Activated CD4-positive, CD25-positive, alpha-beta regulatory T cell treated with anti-CD3 and anti-CD28 coated beads, Interleukin-2, amount 50 U/mL, for 72 hours (primary cell): ENCODE results near the gene SLCO2A1.

Experiments
- DNase-seq: peaks from one replicate; pipeline ENCODE4 v3.0.0; 2021

The SLCO2A1 gene

GRCh38 chr3:134060561-134061385 lies 31.0 kb upstream of the SLCO2A1 start:
- DNase-seq, result no peak

DNA sequence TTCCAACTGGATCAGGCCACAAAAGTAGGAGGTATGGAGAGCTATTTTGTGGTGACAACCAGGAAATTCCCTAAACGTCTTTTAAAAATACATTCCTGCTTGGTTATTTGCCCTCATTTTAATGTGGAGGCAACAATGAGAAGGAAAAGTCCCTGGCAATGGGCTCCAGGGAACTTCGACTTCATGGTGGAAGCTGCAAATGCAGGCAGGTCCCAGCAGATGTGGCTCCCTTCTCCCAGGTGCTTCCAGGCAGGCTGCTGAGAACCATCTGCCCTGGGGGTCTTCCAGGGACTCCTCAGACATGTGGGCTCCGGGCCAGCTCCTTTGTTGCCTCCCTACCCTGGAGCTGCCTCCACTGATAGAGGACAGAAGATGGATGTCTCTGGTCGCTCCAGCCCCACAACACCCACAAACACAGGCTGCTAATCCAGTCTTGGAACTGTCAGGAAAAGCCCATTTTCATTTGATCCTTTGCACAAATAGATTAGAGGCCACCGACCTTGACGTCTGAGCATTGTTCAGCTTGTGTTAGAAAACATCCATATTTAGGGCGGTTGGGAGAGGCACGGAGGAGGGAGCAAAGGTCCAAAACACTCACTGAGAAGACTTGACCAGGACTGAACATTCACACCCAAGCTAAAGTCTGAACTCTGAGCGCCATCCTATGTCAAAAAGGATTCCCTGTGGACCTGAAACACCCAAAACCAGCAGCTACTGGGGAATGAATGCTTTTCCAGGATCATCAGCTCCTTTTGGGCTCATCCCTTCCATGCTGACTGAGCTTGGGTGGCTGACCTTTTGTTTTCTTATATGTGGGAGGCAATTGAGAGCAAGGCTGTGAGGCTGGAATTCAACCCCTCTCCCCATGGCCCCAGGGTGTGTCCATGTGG lies 30.2 kb upstream of the SLCO2A1 start:
- DNase-seq, result no peak

GRCh38 chr3:134059035-134059601 lies 29.4 kb upstream of the SLCO2A1 start:
- DNase-seq, result no peak

GRCh38 chr3:134057654-134058110 lies 28.0 kb upstream of the SLCO2A1 start:
- DNase-seq, result no peak

- DNase-seq, result no peak
Observed at GRCh38 chr3:134057006-134057653, 27.4 kb upstream of the SLCO2A1 start.

DNA sequence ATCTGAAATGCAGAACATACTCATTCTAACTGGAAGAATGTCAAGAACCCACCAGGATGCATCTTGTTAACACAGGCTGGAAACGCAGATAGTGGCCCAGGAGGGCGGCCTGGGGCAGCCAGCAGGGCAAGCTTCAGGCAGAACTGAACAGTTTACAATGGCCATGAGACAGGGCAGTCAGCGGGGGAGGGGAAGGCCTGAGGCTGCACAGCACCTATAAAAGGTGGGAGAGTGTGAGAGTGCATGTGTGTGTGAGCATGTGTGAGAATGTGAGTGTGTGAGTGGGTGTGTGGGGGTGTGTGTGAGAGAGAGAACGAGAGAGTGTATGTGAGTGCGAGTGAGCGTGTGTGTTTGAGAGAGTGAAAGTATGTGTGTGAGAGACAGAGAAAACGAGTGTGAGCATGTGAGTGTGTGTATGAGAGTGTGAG lies 26.8 kb upstream of the SLCO2A1 start:
- DNase-seq, result no peak

DNA sequence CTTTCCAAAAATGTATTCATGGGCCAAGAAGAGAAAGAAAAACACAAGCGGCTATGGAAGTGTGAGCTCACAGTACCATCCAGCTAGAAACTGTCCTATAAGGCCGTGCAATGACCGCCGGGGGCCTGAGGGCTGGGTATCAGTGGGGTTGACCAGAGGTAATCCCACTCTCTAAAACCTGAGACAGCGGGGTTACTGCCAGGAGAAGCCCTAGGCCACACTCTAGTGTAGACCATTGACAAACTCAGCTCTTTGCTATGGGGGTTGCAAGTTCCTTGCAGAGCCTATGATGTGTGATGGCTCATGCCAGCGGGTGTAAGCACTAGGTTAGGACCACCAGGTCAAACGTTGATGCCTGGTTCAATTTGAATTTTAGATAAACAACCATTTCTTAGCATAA lies 25.9 kb upstream of the SLCO2A1 start:
- DNase-seq, result no peak

DNA sequence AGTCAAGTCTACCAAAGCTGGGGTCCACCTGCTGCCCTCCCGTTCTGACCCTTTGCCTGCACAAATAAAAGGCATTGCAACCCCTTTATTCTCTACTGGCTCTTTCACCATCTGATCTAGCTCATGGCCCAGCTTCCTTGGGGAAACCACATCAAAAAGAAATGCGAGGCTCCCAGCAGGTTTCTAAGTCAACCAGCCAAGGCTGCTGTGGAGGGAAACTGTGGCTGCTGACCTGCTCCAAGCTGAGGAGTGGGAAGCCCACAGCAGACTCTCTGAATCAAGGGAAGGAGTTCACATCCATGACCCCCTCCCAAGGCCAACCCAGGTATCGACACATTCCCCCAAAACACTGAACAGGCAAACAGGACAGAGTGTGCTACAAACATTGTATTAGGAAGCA lies 25.2 kb upstream of the SLCO2A1 start:
- no peak for DNase-seq

GRCh38 chr3:134054231-134054630 lies 24.5 kb upstream of the SLCO2A1 start:
- no peak for DNase-seq

DNA sequence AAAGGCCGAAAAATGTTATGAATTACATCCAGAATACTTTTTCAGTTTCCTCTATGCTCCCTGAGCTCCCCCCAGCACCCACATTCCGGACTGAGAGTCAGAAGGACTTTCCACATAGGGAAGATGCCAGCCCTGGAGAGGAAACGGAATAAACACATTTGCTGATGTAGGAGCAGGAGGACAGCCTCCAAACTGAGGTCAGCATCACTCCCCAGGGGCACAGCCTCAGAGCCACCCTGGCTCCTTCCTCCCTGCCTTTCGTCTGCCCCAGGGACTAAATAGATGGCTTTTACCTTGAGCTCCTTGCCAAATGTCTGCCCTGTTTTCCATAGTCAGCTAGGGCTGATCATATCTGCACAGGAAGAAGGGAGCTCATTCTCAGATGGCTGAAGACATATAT lies 22.6 kb upstream of the SLCO2A1 start:
- DNase-seq, result no peak

DNA sequence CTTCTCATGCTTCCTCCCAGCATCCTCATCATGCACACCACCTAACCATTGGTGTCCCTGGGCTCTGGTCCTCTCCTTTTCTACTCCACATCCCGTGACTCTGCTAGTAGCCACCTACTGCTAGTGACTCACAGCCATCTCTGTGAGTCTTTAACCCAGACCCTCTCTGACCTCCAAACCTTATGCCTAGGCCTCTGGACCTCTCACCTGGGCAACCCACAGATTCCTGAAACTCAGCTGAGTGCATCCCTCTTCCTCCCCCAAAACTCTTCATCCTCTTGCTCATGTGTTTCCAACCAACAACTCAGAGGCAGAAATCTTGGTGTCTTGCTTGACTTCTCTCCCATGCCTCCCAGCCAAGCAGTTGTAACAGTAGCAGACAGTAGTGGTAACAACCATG lies 20.0 kb upstream of the SLCO2A1 start:
- no peak for DNase-seq

GRCh38 chr3:134048278-134048996 lies 18.7 kb upstream of the SLCO2A1 start:
- DNase-seq, result no peak

DNA sequence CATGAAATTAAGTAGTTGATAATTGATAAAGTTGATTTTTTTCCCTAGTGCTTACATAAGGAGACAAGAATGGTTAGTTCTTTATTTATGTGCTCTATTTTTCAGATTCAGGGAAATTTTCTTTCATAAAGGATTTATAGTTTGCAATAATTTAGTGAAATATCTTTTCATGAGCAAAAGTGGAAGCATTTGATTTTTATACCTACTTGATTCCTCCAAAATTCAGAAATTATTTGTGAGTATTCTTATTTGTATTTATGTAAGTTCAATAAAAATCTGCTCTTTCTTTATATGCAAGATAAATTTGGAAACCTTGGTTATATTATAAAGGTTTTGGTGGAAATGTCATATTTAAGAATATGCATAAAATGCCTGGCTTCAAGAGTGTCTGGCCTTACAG lies 14.7 kb upstream of the SLCO2A1 start:
- no peak for DNase-seq

- DNase-seq, result no peak
Observed at GRCh38 chr3:134040066-134040465, 10.3 kb upstream of the SLCO2A1 start.

GRCh38 chr3:134039161-134039862 lies 9.6 kb upstream of the SLCO2A1 start:
- DNase-seq, result no peak

GRCh38 chr3:134038716-134039115 lies 9.0 kb upstream of the SLCO2A1 start:
- no peak for DNase-seq

GRCh38 chr3:134038071-134038491 lies 8.4 kb upstream of the SLCO2A1 start:
- no peak for DNase-seq

- no peak for DNase-seq
Observed at GRCh38 chr3:134037168-134037567, 7.4 kb upstream of the SLCO2A1 start.

GRCh38 chr3:134036291-134036690 lies 6.6 kb upstream of the SLCO2A1 start:
- no peak for DNase-seq

- no peak for DNase-seq
Observed at GRCh38 chr3:134035836-134036235, 6.1 kb upstream of the SLCO2A1 start.

DNA sequence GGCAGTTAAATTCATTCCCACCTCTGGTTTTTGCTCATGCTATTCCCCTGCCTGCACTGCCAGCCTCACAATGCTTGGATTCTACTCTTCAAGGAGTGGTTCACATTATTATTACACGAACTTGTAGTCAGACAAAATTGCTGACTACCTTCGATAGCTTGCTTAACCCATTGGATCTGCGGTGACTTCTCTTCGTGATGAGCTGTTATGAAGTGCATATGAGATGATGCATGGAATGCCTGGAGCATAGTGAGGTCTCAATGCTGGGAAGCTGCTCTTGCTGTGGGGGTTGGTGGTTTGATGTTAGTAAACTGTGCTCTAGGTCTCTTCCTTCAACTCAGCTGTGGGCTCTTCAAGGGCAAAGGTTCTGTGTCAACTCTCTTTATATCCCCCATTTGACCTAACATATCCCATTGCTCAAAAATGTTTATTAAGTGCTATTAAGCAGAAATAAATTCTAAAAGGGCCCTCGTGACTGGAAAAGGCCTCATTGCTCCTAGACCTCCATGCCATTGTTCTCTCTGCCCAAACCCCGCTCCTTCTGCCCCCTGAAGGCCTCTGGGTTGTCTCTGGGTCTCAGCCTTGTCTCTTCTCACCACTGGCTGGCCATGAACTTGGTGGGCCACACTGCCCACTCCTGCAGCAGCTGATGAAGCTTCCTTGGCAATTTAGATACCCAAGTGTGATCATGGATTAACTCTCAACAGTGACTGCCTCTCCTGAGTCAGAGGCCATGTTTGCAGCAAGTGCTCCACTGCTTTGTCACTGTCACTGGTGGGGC lies 4.5 kb upstream of the SLCO2A1 start:
- DNase-seq, result no peak
